GM12875 (cell line): Measurements from ENCODE around the gene PHOX2B.

Experiments
- H3K4me3 ChIP-seq: one replicate; pipeline ENCODE4 v1.5.1; 2011; ENCODE audit warnings: low read depth, low read length, control low read depth
- TF ChIP-seq, protein P1 (sequence below): IDR thresholded peaks from 2 replicates; pipeline ENCODE4 v1.5.1; 2011; ENCODE audit warnings: low read depth, mild to moderate bottlenecking, control low read depth, inconsistent platforms, low read length, moderate library complexity, borderline replicate concordance; ENCODE audit not compliant: insufficient read depth

PHOX2B gene

DNA sequence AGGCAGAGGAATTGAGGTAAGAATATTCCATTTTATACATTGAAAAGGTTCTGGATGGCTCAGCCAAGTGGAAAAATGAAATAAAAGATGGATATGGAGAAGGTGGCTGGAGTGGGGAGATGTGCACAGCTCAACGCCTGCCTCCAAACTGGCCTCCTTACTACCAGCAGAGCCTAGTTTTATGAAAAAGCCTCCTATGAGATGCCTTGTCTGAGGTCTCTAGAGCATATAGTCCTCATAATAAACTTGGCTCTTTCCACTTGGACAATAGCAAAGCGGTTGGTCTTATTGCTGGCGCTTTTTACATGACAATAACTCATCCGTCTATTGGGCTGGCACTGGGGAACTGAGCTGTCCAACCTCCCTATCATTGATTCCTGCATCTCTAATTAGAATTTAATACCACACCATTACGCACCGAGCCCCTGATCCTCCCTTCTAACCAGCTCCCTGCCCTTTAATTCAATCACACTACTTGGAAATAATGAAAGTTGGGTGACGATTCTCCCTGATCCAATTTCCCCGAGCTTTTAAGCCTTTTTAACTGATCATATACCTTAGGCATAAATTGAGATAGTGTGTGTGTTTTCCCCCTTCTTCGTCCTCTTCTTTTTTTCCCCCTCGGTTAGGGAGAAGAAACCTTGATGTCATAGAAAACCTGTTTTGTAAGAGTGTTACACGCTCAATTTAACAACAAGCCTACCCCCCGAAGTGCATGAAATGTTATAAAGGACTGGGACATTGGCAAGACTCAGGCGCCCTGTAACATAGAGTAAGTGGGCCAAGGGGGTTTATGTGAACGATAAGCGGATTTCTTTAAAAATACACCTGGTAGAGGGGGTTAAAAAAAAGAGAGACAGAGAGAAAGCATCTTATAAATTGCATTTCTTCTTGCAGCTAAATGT is at the start of gene PHOX2B:
TSS of gene PHOX2B (minus strand) at position 155 of the 905 bp plus-strand sequence. CDS start at position 40, 115 bp downstream.
- TF ChIP-seq, protein P1, sequence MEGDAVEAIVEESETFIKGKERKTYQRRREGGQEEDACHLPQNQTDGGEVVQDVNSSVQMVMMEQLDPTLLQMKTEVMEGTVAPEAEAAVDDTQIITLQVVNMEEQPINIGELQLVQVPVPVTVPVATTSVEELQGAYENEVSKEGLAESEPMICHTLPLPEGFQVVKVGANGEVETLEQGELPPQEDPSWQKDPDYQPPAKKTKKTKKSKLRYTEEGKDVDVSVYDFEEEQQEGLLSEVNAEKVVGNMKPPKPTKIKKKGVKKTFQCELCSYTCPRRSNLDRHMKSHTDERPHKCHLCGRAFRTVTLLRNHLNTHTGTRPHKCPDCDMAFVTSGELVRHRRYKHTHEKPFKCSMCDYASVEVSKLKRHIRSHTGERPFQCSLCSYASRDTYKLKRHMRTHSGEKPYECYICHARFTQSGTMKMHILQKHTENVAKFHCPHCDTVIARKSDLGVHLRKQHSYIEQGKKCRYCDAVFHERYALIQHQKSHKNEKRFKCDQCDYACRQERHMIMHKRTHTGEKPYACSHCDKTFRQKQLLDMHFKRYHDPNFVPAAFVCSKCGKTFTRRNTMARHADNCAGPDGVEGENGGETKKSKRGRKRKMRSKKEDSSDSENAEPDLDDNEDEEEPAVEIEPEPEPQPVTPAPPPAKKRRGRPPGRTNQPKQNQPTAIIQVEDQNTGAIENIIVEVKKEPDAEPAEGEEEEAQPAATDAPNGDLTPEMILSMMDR = no peak
- H3K4me3 ChIP-seq = no peak within 1 kb of the TSS

DNA sequence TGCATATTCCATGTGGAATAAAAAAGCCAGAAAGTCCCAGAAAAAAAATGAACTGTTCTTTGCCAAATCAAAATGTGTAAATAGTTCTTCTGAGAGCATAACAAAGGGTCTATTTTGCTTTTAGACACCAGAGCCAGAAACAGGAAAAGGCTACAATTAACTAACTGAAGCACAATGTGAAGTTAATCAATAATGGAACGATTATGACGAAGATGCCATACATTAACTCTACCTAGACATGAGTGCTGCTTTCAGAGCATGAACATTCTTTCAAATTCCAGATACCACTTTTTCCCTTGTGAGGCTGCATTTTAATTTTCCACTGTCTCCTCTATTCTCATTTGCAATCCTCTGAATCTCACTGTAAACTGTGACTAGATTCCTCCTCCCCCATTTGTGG is 48.7 kb upstream of the PHOX2B start:
- no peak overlapping the region for H3K4me3 ChIP-seq
- TF ChIP-seq, protein P1 = no peak

DNA sequence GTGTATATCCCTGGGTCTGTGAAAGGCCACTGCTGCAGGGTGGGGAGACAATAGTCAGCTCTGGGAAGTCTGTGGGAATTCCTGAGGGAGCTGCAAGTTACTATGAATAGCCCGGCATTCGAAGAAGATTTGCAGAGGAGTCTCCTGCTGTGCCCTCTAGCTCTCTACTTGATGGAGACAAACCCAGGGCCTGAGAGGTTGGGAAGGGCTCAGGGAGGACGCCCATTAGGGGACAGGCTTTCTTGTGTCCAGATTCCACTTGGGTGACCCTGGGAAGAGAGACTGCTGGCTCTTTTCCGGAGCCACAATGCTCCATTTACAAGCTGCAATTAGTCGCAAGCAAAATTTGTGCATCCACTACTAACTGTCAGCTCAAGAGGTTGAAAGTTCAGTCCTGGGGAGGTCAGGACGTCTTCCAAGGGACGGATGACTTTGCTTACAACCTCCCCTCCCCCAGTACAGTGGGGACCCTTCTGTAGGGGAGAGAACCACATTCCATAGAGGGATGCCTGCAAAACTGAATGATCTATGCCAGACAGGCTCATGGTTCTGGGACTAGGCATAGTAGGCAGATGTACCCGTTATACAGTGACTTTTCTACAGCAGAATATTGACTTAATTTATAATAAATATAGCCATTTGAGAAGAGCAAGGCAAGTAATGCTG is 48.2 kb upstream of the PHOX2B start:
- TF ChIP-seq, protein P1 = no peak
- no peak overlapping the region for H3K4me3 ChIP-seq

DNA sequence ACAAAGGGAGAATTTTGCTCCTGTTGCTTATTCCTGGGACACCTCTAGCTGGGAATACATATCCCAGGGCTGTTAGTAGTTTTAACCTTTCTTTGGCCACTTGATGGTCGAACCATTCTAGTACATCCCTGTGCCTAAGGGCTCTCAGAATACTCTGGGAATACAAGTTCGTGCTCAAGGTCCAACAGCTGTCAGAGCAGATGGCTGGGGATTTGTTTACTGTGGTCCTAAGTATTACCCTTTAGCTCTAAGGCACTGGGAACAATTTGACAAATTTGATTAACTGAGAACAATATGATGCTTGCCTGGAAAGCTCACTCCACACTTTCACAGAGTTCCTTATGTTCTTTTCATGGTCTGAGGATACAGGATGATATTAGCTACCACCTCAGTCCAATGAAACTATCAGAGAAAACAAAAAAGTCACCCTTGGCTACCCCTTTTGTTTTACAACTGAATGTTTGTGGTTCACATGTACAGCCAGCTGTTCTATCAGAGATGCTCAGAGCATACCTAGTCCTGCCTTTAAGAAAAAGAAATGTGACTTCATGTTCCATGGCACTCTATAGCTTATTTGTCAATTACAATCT is 47.4 kb upstream of the PHOX2B start:
- H3K4me3 ChIP-seq = no peak overlapping the region
- TF ChIP-seq, protein P1 = no peak

DNA sequence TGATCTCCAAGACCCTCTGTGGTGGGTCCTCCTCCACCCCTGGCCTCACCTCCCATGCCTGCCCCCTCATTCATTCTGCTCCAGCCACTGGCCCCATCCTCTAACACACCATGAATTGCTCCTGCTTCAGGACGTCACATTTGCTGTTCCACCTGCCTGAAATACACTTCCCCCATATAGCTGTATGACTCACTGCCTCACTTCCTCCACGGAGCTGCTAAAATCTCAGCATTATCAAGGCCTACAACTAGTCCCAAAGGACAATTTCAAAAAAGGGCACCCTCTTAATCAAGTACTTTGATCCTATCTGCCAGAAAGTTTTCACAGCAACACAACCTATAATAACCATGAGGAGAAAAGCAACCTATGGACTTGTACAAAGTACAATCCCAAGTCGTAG is 43.6 kb upstream of the PHOX2B start:
- TF ChIP-seq, protein P1 = no peak
- no peak overlapping the region for H3K4me3 ChIP-seq

DNA sequence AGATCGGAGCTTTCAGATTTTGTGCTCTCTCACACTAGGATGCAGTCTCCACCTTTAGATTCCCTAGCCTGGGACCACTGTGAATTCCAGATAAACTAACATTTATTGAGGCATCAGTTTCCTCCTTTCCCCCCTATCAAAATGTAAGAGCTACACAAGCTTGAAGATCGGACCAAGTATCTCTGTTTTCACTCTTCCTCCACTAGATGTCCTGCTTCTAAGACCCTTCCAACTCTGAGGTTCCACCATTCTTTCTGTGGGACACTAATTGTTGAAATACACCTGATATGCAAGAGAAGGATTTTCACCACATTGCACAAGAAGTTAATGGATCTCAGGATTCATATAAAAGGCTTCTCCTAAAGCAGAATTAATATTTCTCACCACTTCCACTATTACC is 43.0 kb upstream of the PHOX2B start:
- H3K4me3 ChIP-seq = no peak overlapping the region
- TF ChIP-seq, protein P1 = no peak
